Kidney epithelial cell (primary cell): ENCODE results near the gene LGSN. TPM values are rescaled to one million over a fixed set of nuclear protein-coding genes. Genes with fewer than 3 reads are reported as not detected.

ENCODE experiments used
- DNase-seq: peaks from one replicate; pipeline ENCODE4 v3.0.0-alpha.2; 2010; ENCODE audit warnings: low read depth
- H3K27me3 ChIP-seq: 2 replicates; pipeline ENCODE4 v1.6.0; 2011; ENCODE audit warnings: low read length; ENCODE audit not compliant: control insufficient read depth, insufficient read depth
- H3K36me3 ChIP-seq: 2 replicates; pipeline ENCODE4 v1.5.1; 2011; ENCODE audit warnings: low read length; ENCODE audit not compliant: control insufficient read depth, insufficient read depth
- H3K4me3 ChIP-seq: 2 replicates; pipeline ENCODE4 v1.5.1; 2011; ENCODE audit warnings: low read depth, mild to moderate bottlenecking, control low read depth, low read length
- total RNA-seq: library from RNA; depleted of rRNA; stranded (reverse); fragments of >200 nt; gene quantifications from 2 replicates; pipeline ENCODE4 v1.2.3, GENCODE V29; 2015
- TF ChIP-seq, protein P1 (sequence below): IDR thresholded peaks from 2 replicates; pipeline ENCODE4 v1.5.1; 2011; ENCODE audit warnings: mild to moderate bottlenecking, moderate library complexity, low read length, control low read depth, inconsistent platforms; ENCODE audit not compliant: insufficient read depth, poor library complexity, severe bottlenecking

The LGSN gene
- total RNA-seq, 1 donor from 2014 or later: not detected

DNA sequence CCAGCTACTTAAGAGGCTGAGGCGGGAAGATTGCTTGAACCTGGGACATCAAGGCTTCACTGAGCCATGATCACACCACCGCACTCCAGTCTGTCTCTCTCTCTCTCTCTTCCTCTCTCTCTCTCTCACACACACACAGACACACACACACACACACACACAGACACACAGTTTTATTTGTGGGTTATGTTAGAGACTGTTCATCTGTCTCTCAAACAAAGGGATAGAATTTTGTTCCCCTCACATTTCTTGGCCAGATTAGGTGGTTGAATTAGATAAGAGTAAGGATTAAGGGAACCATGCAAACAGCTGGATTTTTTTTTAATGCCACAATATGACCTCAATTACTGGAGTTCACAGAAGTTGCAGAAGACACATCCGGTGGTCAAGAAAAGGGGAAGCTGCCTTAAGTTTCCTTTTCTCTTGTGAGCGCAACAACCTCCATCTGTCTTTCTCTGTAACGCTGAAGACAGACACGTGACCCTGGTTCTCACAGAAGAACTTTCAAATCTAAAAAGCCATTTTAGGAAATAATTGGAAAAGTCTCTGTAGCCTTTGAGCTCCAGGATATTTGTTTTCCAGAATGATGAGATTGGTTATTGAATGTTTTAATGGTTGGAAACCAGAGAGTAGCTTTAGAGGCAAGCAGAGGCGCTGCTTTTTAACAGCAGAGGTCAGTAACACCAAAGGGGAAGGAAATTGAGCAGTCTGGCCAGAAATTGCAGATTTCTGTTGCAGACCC is 32.9 kb upstream of the LGSN start:
- no peaks in the 10 kb centered on the region for H3K36me3 ChIP-seq
- TF ChIP-seq, protein P1, sequence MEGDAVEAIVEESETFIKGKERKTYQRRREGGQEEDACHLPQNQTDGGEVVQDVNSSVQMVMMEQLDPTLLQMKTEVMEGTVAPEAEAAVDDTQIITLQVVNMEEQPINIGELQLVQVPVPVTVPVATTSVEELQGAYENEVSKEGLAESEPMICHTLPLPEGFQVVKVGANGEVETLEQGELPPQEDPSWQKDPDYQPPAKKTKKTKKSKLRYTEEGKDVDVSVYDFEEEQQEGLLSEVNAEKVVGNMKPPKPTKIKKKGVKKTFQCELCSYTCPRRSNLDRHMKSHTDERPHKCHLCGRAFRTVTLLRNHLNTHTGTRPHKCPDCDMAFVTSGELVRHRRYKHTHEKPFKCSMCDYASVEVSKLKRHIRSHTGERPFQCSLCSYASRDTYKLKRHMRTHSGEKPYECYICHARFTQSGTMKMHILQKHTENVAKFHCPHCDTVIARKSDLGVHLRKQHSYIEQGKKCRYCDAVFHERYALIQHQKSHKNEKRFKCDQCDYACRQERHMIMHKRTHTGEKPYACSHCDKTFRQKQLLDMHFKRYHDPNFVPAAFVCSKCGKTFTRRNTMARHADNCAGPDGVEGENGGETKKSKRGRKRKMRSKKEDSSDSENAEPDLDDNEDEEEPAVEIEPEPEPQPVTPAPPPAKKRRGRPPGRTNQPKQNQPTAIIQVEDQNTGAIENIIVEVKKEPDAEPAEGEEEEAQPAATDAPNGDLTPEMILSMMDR: peak; percentile 70
- DNase-seq: no peak
- H3K27me3 ChIP-seq: no peaks in the 10 kb centered on the region
- H3K4me3 ChIP-seq: no peak overlapping the region

DNA sequence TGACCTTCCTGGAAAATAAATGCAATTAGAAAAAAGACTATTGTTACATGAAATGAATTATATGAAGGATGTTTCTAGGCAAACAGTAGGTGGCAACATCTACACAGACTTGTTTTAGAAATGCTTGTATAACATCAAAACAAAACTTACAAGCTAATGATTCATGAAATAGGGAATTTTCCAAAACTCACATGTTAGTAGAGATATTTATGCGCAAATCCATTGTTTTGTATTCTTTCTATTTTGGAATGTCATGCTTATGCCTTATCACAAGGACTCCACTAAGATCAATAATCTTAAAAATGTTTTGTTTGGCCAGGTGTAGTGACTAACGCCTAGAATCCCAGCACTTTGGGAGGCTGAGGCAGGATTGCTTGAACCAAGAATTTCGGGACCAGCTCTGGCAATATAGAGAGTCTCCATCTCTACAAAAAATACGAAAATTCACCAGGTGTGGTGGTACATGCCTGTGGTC is 32.3 kb upstream of the LGSN start:
- TF ChIP-seq, protein P1: peak; percentile 33
- H3K4me3 ChIP-seq: no peak overlapping the region
- H3K27me3 ChIP-seq: no peaks in the 10 kb centered on the region
- peak; percentile 29 for DNase-seq
- H3K36me3 ChIP-seq: no peaks in the 10 kb centered on the region

GRCh38 chr6:63349401-63349800 is 29.6 kb upstream of the LGSN start:
- Histone ChIP-seq H3K36me3 (no peaks in the 10 kb centered on the region), H3K27me3 (no peaks in the 10 kb centered on the region), H3K4me3 (no peak overlapping the region)
- TF ChIP-seq, protein P1: no peak
- DNase-seq: no peak

DNA sequence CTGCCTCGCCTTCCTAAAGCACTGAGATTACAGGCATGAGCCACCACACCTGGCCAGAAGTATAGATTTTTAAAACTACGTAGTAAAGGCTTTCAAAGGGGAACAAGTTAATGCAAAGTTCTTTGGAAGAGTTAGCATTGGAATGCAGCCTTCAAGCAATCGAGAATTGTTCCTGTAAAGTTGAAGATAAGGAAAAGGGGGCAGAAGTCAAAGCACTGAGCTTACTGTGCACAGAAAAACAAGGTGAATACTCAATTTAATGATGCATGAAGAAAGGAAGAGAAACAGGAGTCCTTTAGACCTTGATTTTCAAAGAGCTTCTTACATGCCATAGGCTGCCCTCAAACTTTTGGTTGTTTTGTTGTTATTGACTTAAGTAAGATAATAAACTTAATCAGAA is 29.1 kb upstream of the LGSN start:
- peak; percentile 12 for DNase-seq
- Histone ChIP-seq H3K36me3 (no peaks in the 10 kb centered on the region), H3K4me3 (no peak overlapping the region), H3K27me3 (no peaks in the 10 kb centered on the region)
- TF ChIP-seq, protein P1: no peak

DNA sequence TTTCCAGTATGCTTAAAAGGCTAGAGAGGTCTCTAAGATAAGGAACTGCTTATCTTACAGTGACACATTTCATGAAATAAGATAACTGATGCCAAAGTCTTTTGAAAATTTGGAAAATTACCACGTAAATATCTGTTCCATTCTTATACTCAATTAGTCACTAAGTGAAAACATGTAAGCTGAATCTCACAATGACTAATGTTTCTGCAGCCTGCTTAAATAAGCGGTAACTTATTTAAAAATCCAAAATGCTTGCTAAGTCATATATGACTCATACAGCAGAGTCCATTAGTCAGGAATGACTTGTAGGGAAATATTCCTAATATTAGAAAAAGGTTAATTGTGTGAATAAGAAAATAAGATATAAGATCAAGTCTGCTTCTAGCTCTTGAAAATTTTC is 27.8 kb upstream of the LGSN start:
- H3K4me3 ChIP-seq: peak overlapping the region; percentile 13
- no peaks in the 10 kb centered on the region for H3K27me3 ChIP-seq
- no peaks in the 10 kb centered on the region for H3K36me3 ChIP-seq
- TF ChIP-seq, protein P1: no peak
- DNase-seq: peak; percentile 75
